Activated naive CD4-positive, alpha-beta T cell treated with anti-CD3 and anti-CD28 coated beads, Interleukin-2, amount 50 U/mL, for 24 hours (primary cell): ENCODE measurements around the gene PLPP6.
"Not testable (repeated sequence)": the region's sequence is repeated elsewhere in the genome, so short reads cannot be mapped to it uniquely, and the experiment has no call there.

Source experiments
- H3K27ac Mint-ChIP-seq: one replicate; pipeline ENCODE4 v1.8.0; 2021; ENCODE audit warnings: mild to moderate bottlenecking, mixed read lengths
- H3K27me3 Mint-ChIP-seq: one replicate; pipeline ENCODE4 v1.8.0; 2021; ENCODE audit warnings: mixed read lengths
- H3K36me3 Mint-ChIP-seq: one replicate; pipeline ENCODE4 v1.8.0; 2021; ENCODE audit warnings: mixed read lengths
- H3K4me1 Mint-ChIP-seq: one replicate; pipeline ENCODE4 v1.8.0; 2021; ENCODE audit warnings: mixed read lengths
- H3K4me3 Mint-ChIP-seq: one replicate; pipeline ENCODE4 v1.8.0; 2021; ENCODE audit warnings: mild to moderate bottlenecking, mixed read lengths
- H3K9me3 Mint-ChIP-seq: one replicate; pipeline ENCODE4 v1.8.0; 2021; ENCODE audit warnings: mixed read lengths

PLPP6 gene

DNA sequence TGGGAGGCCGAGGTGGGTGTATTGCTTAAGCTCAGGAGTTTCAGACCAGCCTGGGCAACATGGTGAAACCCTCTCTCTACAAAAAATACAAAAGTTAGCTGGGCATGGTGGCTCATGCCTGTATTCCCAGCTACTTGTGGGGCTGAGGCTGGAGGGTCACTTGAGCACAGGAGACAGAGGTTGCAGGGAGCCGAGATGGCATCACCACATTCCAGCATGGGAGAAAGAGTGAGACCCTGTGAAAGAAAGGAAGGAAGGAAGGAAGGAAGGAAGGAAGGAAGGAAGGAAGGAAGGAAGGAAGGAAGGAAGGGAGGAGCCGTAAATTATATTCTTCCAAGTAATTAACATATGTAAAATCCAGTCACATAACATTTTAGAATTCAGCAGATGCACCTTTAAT is 5.9 kb upstream of the PLPP6 start:
- not testable (repeated sequence) for H3K4me3 Mint-ChIP-seq

GRCh38 chr9:4656621-4657020 is 5.5 kb upstream of the PLPP6 start:
- Mint-ChIP-seq H3K27ac (no peak overlapping the region), H3K9me3 (no peaks in the 10 kb centered on the region), H3K36me3 (peaks cover 2% of the 10 kb centered on the region), H3K27me3 (no peaks in the 10 kb centered on the region), H3K4me3 (no peak overlapping the region), H3K4me1 (peaks cover 6% of the 10 kb centered on the region)

More for the DNA sequence above, 5.9 kb upstream of the PLPP6 start:
- not testable (repeated sequence) for H3K36me3 Mint-ChIP-seq, H3K27ac Mint-ChIP-seq, H3K27me3 Mint-ChIP-seq, H3K4me1 Mint-ChIP-seq, H3K9me3 Mint-ChIP-seq

- Mint-ChIP-seq H3K9me3 (no peaks in the 10 kb centered on the region), H3K4me1 (peaks cover 12% of the 10 kb centered on the region), H3K4me3 (no peak overlapping the region), H3K27me3 (no peaks in the 10 kb centered on the region), H3K36me3 (peaks cover 2% of the 10 kb centered on the region), H3K27ac (no peak overlapping the region)
These were observed 4.5 kb upstream of the PLPP6 start for GRCh38 chr9:4657426-4658159.

DNA sequence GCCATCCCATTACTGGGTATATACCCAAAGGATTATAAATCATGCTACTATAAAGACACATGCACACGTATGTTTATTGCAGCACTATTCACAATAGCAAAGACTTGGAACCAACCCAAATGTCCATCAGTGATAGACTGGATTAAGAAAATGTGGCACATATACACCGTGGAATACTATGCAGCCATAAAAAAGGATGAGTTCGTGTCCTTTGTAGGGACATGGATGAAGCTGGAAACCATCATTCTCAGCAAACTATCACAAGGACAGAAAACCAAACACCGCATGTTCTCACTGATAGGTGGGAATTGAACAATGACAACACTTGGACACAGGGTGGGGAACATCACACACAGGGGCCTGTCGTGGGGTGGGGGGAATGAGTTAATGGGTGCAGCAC is 1.4 kb upstream of the PLPP6 start:
- H3K36me3 Mint-ChIP-seq, H3K4me3 Mint-ChIP-seq, H3K27ac Mint-ChIP-seq, H3K27me3 Mint-ChIP-seq, H3K9me3 Mint-ChIP-seq: not testable (repeated sequence)
- H3K4me1 Mint-ChIP-seq: peaks cover 41% of the 10 kb centered on the region

DNA sequence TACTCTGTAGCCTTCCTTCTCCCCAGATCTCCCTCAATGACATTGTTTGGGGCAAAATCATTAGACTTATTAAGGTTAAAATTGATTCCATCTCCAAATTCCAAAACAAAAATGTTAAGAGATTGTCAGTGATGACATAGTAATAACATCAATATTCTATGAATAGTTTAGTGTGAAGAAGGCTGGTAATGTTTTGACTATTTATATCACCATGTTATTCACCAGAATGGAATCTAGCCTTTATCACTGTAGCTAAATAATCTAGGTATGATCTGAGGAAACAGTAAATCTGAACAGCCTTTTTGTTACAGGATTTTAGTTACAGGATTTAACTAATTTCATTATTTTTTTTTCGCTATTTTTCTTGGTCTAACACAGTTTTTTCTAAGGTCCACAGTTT is 929 bp upstream of the PLPP6 start:
- H3K27ac Mint-ChIP-seq: peak overlapping the region; percentile 38
- peaks cover 46% of the 10 kb centered on the region for H3K4me1 Mint-ChIP-seq

DNA sequence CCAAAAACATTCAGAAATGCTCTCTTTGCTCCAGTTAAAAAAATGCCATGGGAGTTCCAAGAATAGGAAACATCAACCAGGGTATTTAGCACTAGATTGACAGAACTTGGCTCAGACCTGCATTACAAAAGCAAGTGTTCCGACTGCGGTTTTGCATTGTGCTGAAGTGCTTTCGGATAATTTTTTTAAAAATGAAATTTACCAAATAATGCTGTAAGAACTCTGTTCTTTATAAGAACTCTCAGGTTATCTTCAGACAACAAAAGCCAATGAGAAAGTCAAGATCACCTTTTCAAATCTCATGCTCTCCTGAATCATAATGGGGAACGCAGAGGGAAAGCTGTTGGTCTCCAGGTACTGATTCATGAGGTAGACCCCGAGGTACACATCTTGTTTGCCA is 483 bp upstream of the PLPP6 start:
- Mint-ChIP-seq H3K27me3 (no peaks in the 10 kb centered on the region), H3K36me3 (no peaks in the 10 kb centered on the region), H3K27ac (peak overlapping the region; percentile 98), H3K9me3 (no peaks in the 10 kb centered on the region), H3K4me3 (peak overlapping the region; percentile 96), H3K4me1 (peaks cover 50% of the 10 kb centered on the region)

More for the DNA sequence above, 929 bp upstream of the PLPP6 start:
- Mint-ChIP-seq H3K4me3 (peak overlapping the region; percentile 96), H3K9me3 (no peaks in the 10 kb centered on the region), H3K27me3 (no peaks in the 10 kb centered on the region), H3K36me3 (no peaks in the 10 kb centered on the region)

GRCh38 chr9:4662989-4663792 is 1.1 kb downstream of the PLPP6 start:
- Mint-ChIP-seq H3K4me3 (peak overlapping the region; percentile 85), H3K27ac (peak overlapping the region; percentile 78), H3K36me3 (no peaks in the 10 kb centered on the region), H3K9me3 (no peaks in the 10 kb centered on the region), H3K4me1 (peaks cover 66% of the 10 kb centered on the region), H3K27me3 (no peaks in the 10 kb centered on the region)

GRCh38 chr9:4663956-4664355 is 1.9 kb downstream of the PLPP6 start:
- Mint-ChIP-seq H3K27me3 (no peaks in the 10 kb centered on the region), H3K4me3 (peak overlapping the region; percentile 24), H3K4me1 (peaks cover 73% of the 10 kb centered on the region), H3K9me3 (no peaks in the 10 kb centered on the region), H3K27ac (peak overlapping the region; percentile 5), H3K36me3 (no peaks in the 10 kb centered on the region)

DNA sequence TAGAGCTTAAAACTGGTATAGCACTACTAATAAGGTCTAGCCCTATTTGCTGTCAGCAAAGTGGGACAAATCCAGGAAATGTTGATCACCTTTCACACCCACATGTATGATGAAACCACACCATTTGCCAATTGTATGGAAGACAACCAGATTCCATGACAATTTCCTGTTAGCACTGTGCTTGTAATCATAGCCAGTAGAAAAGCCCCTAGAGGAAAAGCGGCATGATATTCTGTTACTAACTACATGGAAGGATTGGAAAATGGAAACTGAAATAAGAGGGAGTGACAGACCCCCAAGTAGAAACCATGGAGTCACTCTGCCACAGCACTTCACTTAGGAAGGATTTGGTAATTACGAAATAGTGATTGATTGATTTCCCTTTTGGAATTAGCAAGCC is 3.3 kb downstream of the PLPP6 start:
- no peaks in the 10 kb centered on the region for H3K27me3 Mint-ChIP-seq
- no peaks in the 10 kb centered on the region for H3K36me3 Mint-ChIP-seq
- peaks cover 73% of the 10 kb centered on the region for H3K4me1 Mint-ChIP-seq
- no peaks in the 10 kb centered on the region for H3K9me3 Mint-ChIP-seq
- H3K4me3 Mint-ChIP-seq: peak overlapping the region; percentile 88
- peak overlapping the region; percentile 61 for H3K27ac Mint-ChIP-seq

GRCh38 chr9:4666042-4666699 is 4.1 kb downstream of the PLPP6 start, which contains the start of gene SPATA6L:
SPATA6L (minus strand) TSS chr9:4666480; CDS start chr9:4666250, 230 bp downstream.
- no peaks in the 10 kb centered on the region for H3K36me3 Mint-ChIP-seq
- peaks cover 77% of the 10 kb centered on the region for H3K4me1 Mint-ChIP-seq
- H3K27me3 Mint-ChIP-seq: no peaks in the 10 kb centered on the region
- no peaks in the 10 kb centered on the region for H3K9me3 Mint-ChIP-seq
- H3K4me3 Mint-ChIP-seq: peak within 1 kb of the TSS; percentile 88
- H3K27ac Mint-ChIP-seq: peak within 1 kb of the TSS; percentile 61

GRCh38 chr9:4667681-4668080 is 5.6 kb downstream of the PLPP6 start:
- peak overlapping the region; percentile 3 for H3K27ac Mint-ChIP-seq

DNA sequence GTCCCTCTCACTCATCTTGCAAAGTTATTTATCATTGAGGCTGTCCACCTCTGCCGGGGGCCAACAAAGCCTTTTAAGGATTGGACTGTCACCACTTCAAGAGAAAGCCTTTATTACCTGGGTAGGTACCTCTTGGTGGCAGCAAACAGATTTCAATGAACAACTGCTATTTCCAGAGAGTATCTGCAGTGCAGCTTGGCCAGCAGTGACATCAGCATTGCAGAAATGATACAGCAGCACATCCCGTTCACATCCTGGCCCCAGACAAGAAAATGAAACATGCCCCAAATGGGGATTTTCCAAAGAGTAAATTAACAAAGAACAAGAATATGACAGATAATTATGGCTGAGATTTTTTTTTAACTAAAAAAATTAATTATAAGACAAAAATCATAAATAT is 6.5 kb downstream of the PLPP6 start:
- Mint-ChIP-seq H3K36me3 (no peaks in the 10 kb centered on the region), H3K9me3 (no peaks in the 10 kb centered on the region), H3K4me3 (no peak overlapping the region), H3K27ac (peak overlapping the region; percentile 38), H3K27me3 (no peaks in the 10 kb centered on the region), H3K4me1 (peaks cover 58% of the 10 kb centered on the region)

More at GRCh38 chr9:4667681-4668080, 5.6 kb downstream of the PLPP6 start:
- Mint-ChIP-seq H3K9me3 (no peaks in the 10 kb centered on the region), H3K27me3 (no peaks in the 10 kb centered on the region), H3K36me3 (no peaks in the 10 kb centered on the region), H3K4me3 (no peak overlapping the region), H3K4me1 (peaks cover 66% of the 10 kb centered on the region)

GRCh38 chr9:4669890-4670289 is 7.8 kb downstream of the PLPP6 start:
- Mint-ChIP-seq H3K27me3 (no peaks in the 10 kb centered on the region), H3K36me3 (no peaks in the 10 kb centered on the region), H3K27ac (no peak overlapping the region), H3K4me1 (peaks cover 45% of the 10 kb centered on the region), H3K9me3 (no peaks in the 10 kb centered on the region), H3K4me3 (no peak overlapping the region)

- Mint-ChIP-seq H3K27ac (peak overlapping the region; percentile 55), H3K36me3 (peaks cover under 1% of the 10 kb centered on the region), H3K4me1 (peaks cover 38% of the 10 kb centered on the region), H3K27me3 (no peaks in the 10 kb centered on the region), H3K9me3 (no peaks in the 10 kb centered on the region), H3K4me3 (no peak overlapping the region)
These were observed 8.5 kb downstream of the PLPP6 start for GRCh38 chr9:4670591-4670990.

DNA sequence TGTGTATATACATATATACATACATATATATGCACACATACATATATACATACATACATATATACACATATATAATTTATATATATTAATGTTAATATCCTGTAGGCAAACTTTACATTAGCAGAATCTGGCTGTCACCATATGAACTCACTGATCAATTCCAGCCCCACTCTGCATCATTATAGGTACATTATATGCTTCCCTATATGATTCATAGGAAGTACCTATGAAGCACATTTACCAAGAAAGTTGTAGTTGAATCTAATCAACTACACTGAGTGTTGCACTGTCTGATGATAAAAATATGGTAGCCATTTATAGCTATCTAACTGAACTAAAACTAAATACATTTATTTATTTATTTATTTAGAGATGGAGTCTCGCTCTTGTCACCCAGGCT is 9.6 kb downstream of the PLPP6 start:
- H3K27me3 Mint-ChIP-seq: no peaks in the 10 kb centered on the region
- peaks cover 3% of the 10 kb centered on the region for H3K36me3 Mint-ChIP-seq
- H3K9me3 Mint-ChIP-seq: no peaks in the 10 kb centered on the region
- no peak overlapping the region for H3K4me3 Mint-ChIP-seq
- peaks cover 27% of the 10 kb centered on the region for H3K4me1 Mint-ChIP-seq
- no peak overlapping the region for H3K27ac Mint-ChIP-seq

- Mint-ChIP-seq H3K27ac (no peak overlapping the region), H3K4me3 (no peak overlapping the region), H3K4me1 (peaks cover 5% of the 10 kb centered on the region), H3K36me3 (peaks cover 3% of the 10 kb centered on the region), H3K27me3 (no peaks in the 10 kb centered on the region), H3K9me3 (no peaks in the 10 kb centered on the region)
These were observed 12.7 kb downstream of the PLPP6 start for GRCh38 chr9:4674783-4675182.
